GM12873 (cell line): ENCODE measurements around the gene ANGPT4.

Source experiments
- TF ChIP-seq, protein P1 (sequence below): IDR thresholded peaks from 2 replicates; pipeline ENCODE4 v1.5.1; 2012; ENCODE audit warnings: low read depth, mild to moderate bottlenecking, moderate library complexity, low read length, control low read depth; ENCODE audit not compliant: insufficient read depth; ENCODE audit errors: missing control alignments

The ANGPT4 gene

GRCh38 chr20:922781-923180 lies 6.6 kb upstream of the ANGPT4 start:
- TF ChIP-seq, protein P1, sequence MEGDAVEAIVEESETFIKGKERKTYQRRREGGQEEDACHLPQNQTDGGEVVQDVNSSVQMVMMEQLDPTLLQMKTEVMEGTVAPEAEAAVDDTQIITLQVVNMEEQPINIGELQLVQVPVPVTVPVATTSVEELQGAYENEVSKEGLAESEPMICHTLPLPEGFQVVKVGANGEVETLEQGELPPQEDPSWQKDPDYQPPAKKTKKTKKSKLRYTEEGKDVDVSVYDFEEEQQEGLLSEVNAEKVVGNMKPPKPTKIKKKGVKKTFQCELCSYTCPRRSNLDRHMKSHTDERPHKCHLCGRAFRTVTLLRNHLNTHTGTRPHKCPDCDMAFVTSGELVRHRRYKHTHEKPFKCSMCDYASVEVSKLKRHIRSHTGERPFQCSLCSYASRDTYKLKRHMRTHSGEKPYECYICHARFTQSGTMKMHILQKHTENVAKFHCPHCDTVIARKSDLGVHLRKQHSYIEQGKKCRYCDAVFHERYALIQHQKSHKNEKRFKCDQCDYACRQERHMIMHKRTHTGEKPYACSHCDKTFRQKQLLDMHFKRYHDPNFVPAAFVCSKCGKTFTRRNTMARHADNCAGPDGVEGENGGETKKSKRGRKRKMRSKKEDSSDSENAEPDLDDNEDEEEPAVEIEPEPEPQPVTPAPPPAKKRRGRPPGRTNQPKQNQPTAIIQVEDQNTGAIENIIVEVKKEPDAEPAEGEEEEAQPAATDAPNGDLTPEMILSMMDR = no peak

GRCh38 chr20:921068-921467 lies 4.9 kb upstream of the ANGPT4 start:
- TF ChIP-seq, protein P1 = no peak

DNA sequence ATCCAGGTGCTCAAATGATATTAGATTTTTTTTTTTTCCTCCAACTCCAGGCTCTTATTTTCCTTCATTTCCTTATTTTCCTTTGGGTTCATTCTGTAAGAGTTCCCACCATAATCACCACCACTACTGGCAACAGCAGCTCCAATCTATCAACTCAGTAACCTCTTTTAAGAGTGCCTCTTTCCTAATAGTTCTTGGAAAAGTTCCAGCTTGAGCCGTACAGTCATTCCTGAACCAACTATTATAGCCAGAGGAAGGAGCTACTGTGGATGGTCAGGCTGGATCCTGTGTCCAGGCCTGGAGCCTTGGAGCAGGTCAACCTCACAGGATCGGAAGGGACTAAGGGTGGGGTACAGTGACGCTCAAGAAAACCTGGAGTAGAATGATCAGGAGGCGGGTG lies 4.2 kb upstream of the ANGPT4 start:
- TF ChIP-seq, protein P1 = no peak

- TF ChIP-seq, protein P1 = no peak
These were observed 3.4 kb upstream of the ANGPT4 start for GRCh38 chr20:919491-919916.

- TF ChIP-seq, protein P1 = no peak
These were observed 1.3 kb upstream of the ANGPT4 start for GRCh38 chr20:917416-917815.

- TF ChIP-seq, protein P1 = no peak
These were observed 691 bp upstream of the ANGPT4 start for GRCh38 chr20:916825-917224.

GRCh38 chr20:914727-915498 lies 1.2 kb downstream of the ANGPT4 start:
- TF ChIP-seq, protein P1 = no peak
